IPS-18c (cell line): ENCODE results near the gene SIL1.
"Not testable (repeated sequence)": the region's sequence is repeated elsewhere in the genome, so short reads cannot be mapped to it uniquely, and the experiment has no call there.

Experiments used
- H3K4me3 ChIP-seq: 2 replicates; pipeline ENCODE4 v1.7.0; 2013; ENCODE audit warnings: low read depth, mild to moderate bottlenecking, low read length, moderate library complexity; ENCODE audit not compliant: insufficient read depth
- H3K9me3 ChIP-seq: one replicate; pipeline ENCODE4 v1.6.1; 2013; ENCODE audit warnings: mild to moderate bottlenecking, low read length, moderate library complexity; ENCODE audit not compliant: control insufficient read depth, insufficient read depth

Gene SIL1

DNA sequence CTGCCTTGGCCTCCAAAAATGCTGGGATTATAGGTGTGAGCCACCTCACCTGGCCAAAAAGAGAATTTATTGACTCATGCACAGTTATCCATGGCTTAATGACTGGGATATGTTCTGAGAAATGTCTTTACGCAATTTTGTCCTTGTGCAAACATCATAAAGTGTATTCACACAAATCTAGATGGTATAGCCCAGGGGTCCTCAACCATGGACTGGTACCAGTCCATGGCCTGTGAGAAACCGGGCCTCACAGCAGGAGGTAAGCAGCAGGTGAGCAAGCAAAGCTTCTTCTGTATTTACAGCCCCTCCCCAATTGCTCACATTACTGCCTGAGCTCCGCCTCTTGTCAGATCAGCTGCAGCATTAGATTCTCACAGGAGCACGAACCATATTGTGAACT, 12.4 kb upstream of the SIL1 start:
- no peak overlapping the region for H3K4me3 ChIP-seq
- no peaks in the 10 kb centered on the region for H3K9me3 ChIP-seq

DNA sequence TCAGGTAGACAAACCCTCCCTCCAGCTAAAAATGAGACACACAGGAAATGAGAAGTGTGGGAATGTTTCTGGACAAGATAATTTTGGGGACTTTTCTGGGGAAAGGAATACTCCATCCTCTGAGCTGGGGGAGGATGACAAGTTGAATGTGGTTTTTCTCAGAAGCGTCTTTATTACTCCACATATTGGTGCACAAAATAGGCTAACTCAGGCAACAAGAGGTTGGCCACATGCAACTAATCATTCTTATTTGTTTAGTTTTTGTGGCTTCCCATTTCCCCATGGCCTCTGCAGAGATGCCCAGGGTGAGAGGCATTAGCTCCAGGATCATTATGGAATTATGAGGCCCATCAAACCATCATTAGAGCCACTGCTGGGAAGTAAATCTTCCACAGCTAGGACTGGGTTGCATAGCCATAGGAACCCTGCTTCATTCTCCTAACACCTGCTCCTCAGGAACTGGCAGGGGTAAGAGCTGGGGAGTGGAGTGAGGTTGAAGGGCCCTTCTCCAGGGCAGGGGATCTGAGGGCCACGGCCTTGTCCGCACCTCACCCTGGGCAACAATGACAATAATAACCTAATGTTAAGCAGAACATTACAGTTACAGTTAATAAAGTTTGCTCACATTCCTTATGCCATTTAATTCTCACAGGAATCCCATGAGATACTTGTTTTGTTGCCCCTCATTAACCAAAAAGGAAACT, 9.3 kb upstream of the SIL1 start:
- Histone ChIP-seq H3K9me3 (no peaks in the 10 kb centered on the region), H3K4me3 (no peak overlapping the region)

DNA sequence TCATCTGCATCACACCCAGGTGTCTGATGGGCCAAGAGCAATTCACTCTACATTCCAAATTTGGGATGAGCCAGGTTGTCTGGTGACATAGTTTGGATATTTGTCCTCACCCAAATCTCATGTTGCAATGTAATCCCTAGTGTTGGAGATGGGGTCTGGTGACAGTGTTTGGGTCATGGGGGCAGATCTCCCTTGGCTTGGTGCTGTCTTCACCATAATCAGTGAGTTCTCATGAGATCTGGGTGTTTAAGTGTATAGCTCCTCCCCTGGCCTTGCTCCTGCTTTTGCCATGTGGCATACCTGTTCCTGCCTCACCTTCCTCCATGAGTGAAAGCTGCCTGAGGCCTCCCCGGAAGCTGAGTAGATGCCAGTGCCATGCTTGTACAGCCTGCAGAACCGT, 7.4 kb upstream of the SIL1 start:
- Histone ChIP-seq H3K9me3 (no peaks in the 10 kb centered on the region), H3K4me3 (no peak overlapping the region)

DNA sequence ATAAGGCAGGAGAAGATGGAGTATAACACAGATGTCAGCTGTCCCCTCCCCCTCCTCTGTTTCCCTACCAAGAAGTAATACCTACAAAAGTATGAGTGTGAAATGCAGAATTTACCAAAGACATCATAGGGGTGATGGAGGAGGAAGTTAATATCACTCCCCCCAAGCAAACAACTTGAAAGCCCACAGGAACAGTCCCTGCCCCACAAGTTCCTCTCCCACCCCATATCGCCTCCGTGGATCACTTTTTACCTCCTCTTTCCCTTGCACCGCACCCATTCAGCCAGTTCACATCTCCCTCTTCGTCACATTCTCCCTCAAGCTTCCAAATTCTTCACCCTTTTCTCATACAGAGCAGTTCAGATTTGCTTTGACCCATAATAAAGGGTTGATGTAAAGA, 7.0 kb upstream of the SIL1 start:
- no peaks in the 10 kb centered on the region for H3K9me3 ChIP-seq
- H3K4me3 ChIP-seq = no peak overlapping the region

DNA sequence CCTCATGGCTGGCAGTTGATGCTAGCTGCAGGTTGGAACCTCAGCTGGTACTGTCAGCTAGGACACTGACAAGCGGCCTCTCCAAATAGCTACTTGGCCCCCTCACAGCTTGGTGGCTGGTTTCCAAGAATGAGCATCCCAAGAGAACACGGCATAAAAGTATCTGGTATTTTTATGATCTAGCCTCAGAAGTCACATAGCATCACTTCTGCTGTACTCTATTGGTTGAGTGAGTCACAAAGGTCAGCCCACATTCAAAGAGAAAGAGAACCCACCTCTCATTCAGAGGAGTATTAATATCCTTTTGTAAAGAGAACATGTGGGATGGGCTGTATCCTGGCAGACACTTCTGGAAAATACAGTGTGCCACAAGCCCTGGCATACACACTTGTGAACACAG, 6.0 kb upstream of the SIL1 start:
- no peaks in the 10 kb centered on the region for H3K9me3 ChIP-seq
- H3K4me3 ChIP-seq = no peak overlapping the region

DNA sequence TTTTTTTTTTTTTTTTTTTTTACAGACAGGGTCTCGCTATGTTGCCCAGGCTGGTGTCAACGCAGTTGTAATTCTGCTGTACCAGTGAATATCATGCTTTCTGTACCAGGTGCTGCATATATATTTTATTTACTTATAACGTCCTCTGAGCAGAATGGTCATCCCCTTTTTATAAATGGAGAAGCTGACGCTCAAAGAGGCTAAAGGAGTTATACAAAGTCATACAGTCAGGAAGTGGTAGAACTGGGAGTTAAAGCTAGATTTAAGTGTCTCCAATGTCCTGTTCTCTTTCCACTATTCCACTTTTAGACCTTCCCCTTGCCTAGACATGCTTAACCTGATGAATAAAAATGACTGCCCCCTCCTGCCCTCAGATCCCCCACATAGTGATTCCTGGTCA, 1.2 kb upstream of the SIL1 start:
- H3K4me3 ChIP-seq = no peak overlapping the region
- no peaks in the 10 kb centered on the region for H3K9me3 ChIP-seq

DNA sequence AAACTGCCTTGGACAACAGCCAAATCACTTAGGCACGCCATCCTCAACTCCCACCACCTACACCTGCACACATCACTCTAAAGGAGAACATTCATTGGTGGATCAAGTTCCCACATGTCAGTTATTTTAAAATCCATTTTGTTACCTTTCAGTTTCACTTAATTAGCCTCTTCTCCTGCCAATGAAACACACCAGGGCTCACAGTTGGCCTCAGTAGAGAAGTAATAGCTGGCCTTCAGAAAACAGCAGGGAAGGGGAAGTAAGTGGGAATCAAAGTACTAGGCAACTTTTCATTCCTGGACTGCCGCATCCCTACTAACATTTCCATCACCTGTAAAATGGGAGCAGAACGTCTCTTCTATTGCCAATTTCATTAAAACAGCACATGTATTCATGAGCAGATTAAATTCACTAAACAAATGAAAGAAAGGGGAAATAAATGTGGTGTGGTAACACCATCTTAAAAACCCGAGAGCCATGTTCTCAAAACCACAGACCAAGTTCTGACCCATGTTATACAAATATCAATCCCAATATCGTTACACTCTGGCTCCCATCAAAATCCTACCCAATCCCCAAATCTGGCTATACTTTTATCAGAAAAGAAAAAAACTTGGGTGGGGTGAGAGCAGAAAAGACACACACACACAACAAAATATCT, 1.7 kb downstream of the SIL1 start:
- Histone ChIP-seq H3K9me3 (no peaks in the 10 kb centered on the region), H3K4me3 (no peak overlapping the region)

DNA sequence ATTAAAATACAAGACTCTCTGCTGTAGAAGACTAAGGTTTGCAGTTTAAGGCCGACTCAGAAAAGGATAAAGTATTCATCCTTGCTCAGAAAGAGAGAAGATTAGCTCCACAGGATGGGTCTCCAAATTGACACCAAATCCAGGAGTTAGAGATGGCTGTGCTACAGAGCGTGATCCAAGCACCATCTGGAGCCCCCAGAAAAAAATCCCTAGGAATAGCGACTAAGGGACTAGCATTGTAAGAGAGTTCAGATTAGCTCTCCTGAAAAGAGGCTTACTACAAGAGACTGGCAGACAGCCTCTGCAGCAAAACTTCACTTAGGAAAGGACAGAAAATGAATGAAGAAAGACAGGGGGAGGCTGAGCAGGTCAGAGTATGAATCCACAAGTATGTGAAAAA, 3.7 kb downstream of the SIL1 start:
- Histone ChIP-seq H3K4me3 (no peak overlapping the region), H3K9me3 (no peaks in the 10 kb centered on the region)

DNA sequence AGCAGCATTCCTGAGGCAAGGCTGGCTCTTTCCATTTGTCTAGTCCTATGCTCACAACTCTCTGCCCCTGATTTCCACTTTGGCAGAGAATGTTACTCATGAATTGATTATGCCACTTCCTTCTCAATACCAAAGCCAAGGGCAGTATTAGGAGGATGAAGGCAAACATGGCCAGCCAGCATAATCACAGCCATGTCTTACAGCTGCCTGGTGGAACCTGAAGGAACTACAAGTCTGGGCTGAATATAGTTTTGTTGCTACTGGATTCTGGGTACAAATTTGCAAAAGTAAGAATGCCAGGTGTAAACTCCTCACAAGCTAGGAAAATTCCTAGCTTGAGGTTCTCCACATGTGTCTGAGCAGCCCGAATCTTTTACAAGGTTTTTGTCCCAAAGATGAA, 4.2 kb downstream of the SIL1 start:
- Histone ChIP-seq H3K9me3 (peaks cover 2% of the 10 kb centered on the region), H3K4me3 (no peak overlapping the region)

DNA sequence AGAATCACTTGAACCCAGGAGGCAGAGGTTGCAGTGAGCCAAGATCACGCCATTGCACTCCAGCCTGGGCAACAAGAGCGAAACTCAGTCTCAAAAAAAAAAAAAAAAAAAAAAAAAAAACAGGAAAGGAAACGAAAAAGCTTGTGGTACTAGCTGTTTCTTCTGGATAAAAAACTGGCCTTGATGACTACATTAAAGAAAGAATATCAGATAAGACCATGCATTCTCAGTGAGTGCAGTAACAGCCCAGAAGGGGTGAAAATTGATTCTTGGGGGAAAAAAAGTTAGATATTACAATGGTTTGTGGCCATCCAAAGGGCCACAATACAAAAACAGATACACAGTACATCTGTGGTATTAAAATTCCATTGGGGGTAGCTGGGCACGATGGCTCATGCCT, 5.3 kb downstream of the SIL1 start:
- H3K9me3 ChIP-seq, H3K4me3 ChIP-seq: not testable (repeated sequence)

DNA sequence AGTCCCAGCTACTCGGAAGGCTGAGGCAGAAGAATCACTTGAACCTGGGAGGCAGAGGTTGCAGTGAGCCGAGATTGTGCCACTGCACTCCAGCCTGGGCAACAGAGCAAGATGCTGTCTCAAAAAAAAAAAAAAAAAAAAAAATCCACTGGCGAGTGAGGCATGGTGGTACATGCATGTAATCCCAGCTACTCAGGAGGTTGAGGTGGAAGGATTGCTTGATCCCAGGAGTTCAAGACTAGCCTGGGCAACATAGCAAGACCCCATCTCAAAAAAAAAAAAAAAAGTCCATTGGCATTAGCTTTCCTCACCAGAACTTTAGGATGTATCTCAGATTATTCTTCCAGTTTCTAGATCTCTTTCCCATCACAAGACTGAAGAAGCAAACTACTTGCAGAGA, 6.2 kb downstream of the SIL1 start:
- H3K9me3 ChIP-seq, H3K4me3 ChIP-seq: not testable (repeated sequence)

DNA sequence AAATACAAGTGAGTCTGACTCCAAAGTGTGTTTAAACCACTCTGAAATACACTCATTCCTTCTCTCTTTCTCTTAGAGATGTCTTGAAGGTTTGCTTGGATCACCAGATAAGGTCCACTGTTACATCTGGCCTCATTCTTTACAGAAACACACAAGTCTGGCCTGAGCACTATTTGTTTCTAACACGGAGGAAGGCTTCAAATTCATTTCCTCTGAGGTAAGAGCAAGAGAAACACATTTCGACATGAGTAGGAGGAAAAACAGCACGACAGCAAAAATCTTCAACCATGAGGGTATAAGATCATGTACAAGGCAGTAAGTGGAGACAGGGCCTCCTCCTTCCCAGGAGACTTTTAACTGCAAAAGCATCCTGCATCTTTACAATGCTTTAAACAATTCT, 8.0 kb downstream of the SIL1 start:
- Histone ChIP-seq H3K4me3 (no peak overlapping the region), H3K9me3 (peaks cover 2% of the 10 kb centered on the region)

DNA sequence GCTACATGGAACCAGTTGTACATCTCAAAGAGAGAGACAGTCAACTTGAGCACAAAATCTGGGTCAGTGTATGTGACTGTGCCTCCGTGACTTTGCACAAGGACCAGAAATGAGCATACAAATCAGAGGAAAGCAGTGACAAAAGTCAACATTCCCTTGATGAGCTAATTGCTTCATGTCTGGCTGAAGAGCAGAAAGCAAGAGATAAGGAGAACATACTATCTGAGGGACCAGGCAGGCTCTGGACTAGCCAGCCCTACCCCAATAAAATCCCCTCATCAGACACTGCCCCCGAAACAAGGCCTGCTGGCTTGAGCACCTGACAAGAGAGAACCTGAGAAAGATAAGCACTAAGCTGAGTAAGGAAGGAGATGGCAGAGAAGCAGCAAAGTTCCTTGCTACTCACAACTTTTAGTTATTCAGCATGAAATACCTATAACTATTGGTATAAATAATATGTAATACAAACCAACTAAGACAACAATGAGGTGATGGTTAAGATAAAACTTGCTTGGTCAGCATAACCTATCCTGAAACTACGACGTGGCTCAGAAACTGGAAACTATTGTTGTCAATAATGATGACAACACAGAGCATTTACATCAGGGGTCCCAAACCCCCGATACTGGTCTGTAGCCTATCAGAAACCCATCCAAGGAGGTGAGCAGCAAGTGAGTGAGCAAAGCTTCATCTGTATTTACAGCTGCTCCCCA, 9.5 kb downstream of the SIL1 start:
- H3K4me3 ChIP-seq = no peak overlapping the region
- H3K9me3 ChIP-seq = peaks cover 2% of the 10 kb centered on the region

DNA sequence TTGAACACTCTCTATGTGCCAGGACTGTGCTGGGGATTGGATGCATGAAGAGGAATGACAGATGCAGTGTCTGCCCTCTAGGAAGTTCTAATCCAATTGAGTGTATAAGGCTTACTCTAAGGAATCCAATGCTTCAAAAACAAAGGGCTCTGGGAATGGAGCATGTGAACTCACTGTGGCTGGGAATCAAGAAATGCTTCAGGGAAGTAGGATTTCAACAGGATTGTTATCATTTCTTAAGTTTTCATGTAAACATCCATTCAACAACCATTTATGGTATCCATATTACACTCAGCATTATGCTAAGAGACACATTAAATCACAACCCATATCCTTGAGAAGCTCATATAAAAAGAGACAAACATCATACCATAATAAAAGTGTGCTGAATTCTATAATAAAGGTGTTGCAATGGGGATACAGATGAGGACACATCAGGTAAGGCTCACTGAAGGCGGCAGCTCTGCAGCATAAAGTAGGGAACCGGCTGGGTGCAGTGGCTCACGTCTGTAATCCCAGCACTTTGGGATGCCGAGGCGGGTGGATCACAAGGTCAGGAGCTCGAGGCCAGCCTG, 11.3 kb downstream of the SIL1 start:
- Histone ChIP-seq H3K9me3 (peaks cover 2% of the 10 kb centered on the region), H3K4me3 (no peak overlapping the region)

DNA sequence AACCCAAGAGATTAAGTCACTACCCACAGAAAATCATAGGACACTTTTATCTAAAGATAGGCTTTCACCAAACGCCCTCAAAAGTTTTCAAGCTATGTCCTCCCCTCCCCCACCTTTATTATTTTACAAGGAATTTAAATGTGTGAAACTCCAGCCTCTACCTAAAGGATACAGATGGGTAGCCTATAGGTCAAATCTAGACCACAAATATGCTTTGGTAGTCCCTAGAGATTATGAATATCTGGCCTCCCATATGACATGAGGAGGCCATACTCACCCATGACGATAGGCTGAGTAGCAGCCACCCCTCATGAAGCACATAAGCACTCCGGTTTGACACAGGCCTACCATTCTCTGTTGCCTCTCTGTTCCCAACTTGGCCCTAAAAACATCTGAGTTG, 11.9 kb downstream of the SIL1 start:
- H3K9me3 ChIP-seq = peaks cover 2% of the 10 kb centered on the region
- H3K4me3 ChIP-seq = no peak overlapping the region

DNA sequence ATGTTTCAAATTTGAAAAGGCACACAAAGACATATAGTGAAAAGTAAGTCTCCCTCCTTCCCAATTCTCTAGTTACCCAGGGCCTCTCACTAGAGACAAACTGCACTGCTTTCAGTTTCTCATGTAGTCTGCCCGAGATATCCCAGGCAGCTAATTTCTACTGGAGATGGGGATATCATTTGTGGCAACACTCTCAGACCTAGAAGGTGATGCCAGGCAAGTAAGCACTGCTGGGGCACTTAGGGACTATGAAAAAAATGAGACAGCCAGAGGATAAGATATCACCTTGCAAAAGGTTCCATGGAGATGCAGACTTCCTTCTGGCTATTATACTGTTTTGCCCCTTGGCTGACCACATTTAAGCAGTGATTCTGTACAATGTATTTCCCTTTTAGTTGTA, 12.6 kb downstream of the SIL1 start:
- Histone ChIP-seq H3K9me3 (peaks cover 2% of the 10 kb centered on the region), H3K4me3 (no peak overlapping the region)

DNA sequence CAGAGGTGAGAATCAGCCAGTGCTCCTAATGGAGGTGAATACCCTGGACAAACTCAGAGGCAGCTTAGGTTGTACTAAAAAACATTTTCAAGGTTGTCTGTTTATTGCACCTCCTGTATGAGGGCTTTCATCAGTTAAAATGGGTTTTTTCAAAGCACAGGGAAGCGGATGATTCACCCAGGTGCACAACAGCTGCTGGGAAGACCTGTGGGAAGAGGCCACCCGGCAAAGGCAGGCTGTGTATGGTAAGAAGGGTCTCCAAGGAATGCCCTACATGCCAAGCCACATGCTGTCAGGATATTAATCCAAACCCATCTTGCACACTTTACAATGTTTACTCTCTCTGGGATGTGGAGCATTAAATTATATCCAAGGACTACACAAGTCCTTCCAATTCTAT, 14.7 kb downstream of the SIL1 start:
- Histone ChIP-seq H3K4me3 (no peak overlapping the region), H3K9me3 (no peaks in the 10 kb centered on the region)
